GM19452 (cell line): ENCODE data around the gene DLG3.

Experiments
- ATAC-seq: cut with Tn5 transposase; IDR thresholded peaks from one replicate; pipeline ENCODE4 v1.9.1; 2021; ENCODE audit not compliant: unreplicated experiment

The DLG3 gene

GRCh38 chrX:70437011-70437410 is 7.6 kb upstream of the DLG3 start:
- no peak for ATAC-seq

GRCh38 chrX:70437921-70438665 is 6.5 kb upstream of the DLG3 start:
- ATAC-seq = no peak

GRCh38 chrX:70439016-70439415 is 5.6 kb upstream of the DLG3 start:
- ATAC-seq = no peak

GRCh38 chrX:70442224-70442623 is 2.4 kb upstream of the DLG3 start:
- ATAC-seq = no peak

GRCh38 chrX:70444946-70445656 is 466 bp downstream of the DLG3 start:
- ATAC-seq = no peak

- no peak for ATAC-seq
Measured at GRCh38 chrX:70445951-70446350, 1.3 kb downstream of the DLG3 start.

- ATAC-seq = no peak
Measured at GRCh38 chrX:70446380-70447350, 2.0 kb downstream of the DLG3 start.

- no peak for ATAC-seq
Measured at GRCh38 chrX:70449457-70449966, 4.9 kb downstream of the DLG3 start.

- ATAC-seq = peak; percentile 39
Measured at GRCh38 chrX:70452143-70452733, 7.6 kb downstream of the DLG3 start.

- ATAC-seq = no peak
Measured at GRCh38 chrX:70453024-70453618, 8.5 kb downstream of the DLG3 start.

- ATAC-seq = peak; percentile 54
Measured at GRCh38 chrX:70454441-70455365, 10.1 kb downstream of the DLG3 start.

GRCh38 chrX:70455366-70456202 is 10.9 kb downstream of the DLG3 start:
- peak; percentile 23 for ATAC-seq

- ATAC-seq = peak; percentile 29
Measured at GRCh38 chrX:70456256-70456655, 11.6 kb downstream of the DLG3 start.

- no peak for ATAC-seq
Measured at GRCh38 chrX:70461026-70461425, 16.4 kb downstream of the DLG3 start.

- no peak for ATAC-seq
Measured at GRCh38 chrX:70464051-70464450, 19.4 kb downstream of the DLG3 start.

GRCh38 chrX:70466968-70467367 is 22.3 kb downstream of the DLG3 start:
- no peak for ATAC-seq

GRCh38 chrX:70468709-70469108 is 24.1 kb downstream of the DLG3 start:
- ATAC-seq = no peak

- peak; percentile 61 for ATAC-seq
Measured at GRCh38 chrX:70470850-70471289, 26.2 kb downstream of the DLG3 start.
